RWPE2 (cell line): Measurements from ENCODE around the gene PCCA.

Experiments
- ATAC-seq: fragments of 200-7000 bp; cut with Tn5 transposase; 3 replicates; pipeline ENCODE4 v1.9.1; 2021; ENCODE audit warnings: low read depth
- DNase-seq: peaks from one replicate; pipeline ENCODE4 v3.0.0-alpha.2; 2020; ENCODE audit warnings: low spot score
- H3K27ac ChIP-seq: fragments of 450-650 bp; 2 replicates; pipeline ENCODE4 v1.5.1; 2017; ENCODE audit warnings: mild to moderate bottlenecking; ENCODE audit not compliant: poor library complexity, severe bottlenecking
- H3K27me3 ChIP-seq: fragments of 250-450 bp; sonication (Bioruptor Pico); 2 replicates; pipeline ENCODE4 v1.5.1; 2021; ENCODE audit warnings: mild to moderate bottlenecking, moderate library complexity; ENCODE audit not compliant: insufficient read depth, poor library complexity, severe bottlenecking
- H3K36me3 ChIP-seq: fragments of 250-450 bp; sonication (Bioruptor Pico); 2 replicates; pipeline ENCODE4 v1.5.1; 2020; ENCODE audit warnings: low read depth, mild to moderate bottlenecking, moderate library complexity
- H3K4me1 ChIP-seq: fragments of 250-450 bp; sonication (Bioruptor Pico); 2 replicates; pipeline ENCODE4 v1.5.1; 2021; ENCODE audit warnings: mild to moderate bottlenecking, moderate library complexity; ENCODE audit not compliant: insufficient read depth, poor library complexity, severe bottlenecking
- H3K4me3 ChIP-seq: fragments of 250-450 bp; sonication (Bioruptor Pico); 2 replicates; pipeline ENCODE4 v1.5.1; 2021; ENCODE audit warnings: mild to moderate bottlenecking, moderate library complexity; ENCODE audit not compliant: severe bottlenecking
- H3K9me3 ChIP-seq: fragments of 250-450 bp; sonication (Bioruptor Pico); 2 replicates; pipeline ENCODE4 v1.5.1; 2021; ENCODE audit warnings: mild to moderate bottlenecking, moderate library complexity; ENCODE audit not compliant: severe bottlenecking
- TF ChIP-seq, protein P1 (sequence below): fragments of 450-650 bp; IDR thresholded peaks from one replicate; pipeline ENCODE4 v1.5.1; 2017; ENCODE audit warnings: mild to moderate bottlenecking, moderate library complexity; ENCODE audit not compliant: poor library complexity, severe bottlenecking

Gene PCCA

DNA sequence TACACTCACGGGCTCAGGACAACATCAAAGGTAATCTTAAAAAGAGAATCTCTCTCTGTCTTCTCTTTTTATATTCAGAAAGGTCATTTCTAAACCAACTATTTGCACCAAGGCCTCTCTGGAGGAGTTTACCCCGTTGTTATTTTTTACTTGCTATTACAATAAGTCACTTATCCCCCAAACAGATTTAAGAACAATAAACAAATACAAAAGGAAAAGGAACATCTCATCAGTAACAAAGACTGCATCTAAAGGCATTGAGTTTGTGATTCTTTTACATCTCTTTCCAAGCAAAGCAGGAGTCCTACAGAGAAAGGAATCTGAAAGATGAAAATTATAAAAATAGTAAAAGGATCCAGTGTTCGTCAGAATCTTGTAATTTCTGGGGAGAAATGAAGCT lies 424.3 kb downstream of the PCCA start:
- H3K36me3 ChIP-seq = no peaks in the 10 kb centered on the region; the same call in 1 of the 2 replicates
- ATAC-seq (no peak), DNase-seq (no peak)
- H3K27ac ChIP-seq = no peak overlapping the region
- TF ChIP-seq, protein P1, sequence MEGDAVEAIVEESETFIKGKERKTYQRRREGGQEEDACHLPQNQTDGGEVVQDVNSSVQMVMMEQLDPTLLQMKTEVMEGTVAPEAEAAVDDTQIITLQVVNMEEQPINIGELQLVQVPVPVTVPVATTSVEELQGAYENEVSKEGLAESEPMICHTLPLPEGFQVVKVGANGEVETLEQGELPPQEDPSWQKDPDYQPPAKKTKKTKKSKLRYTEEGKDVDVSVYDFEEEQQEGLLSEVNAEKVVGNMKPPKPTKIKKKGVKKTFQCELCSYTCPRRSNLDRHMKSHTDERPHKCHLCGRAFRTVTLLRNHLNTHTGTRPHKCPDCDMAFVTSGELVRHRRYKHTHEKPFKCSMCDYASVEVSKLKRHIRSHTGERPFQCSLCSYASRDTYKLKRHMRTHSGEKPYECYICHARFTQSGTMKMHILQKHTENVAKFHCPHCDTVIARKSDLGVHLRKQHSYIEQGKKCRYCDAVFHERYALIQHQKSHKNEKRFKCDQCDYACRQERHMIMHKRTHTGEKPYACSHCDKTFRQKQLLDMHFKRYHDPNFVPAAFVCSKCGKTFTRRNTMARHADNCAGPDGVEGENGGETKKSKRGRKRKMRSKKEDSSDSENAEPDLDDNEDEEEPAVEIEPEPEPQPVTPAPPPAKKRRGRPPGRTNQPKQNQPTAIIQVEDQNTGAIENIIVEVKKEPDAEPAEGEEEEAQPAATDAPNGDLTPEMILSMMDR = no peak
- no peaks in the 10 kb centered on the region for H3K9me3 ChIP-seq
- no peak overlapping the region for H3K4me3 ChIP-seq
- H3K4me1 ChIP-seq = no peaks in the 10 kb centered on the region
- no peaks in the 10 kb centered on the region for H3K27me3 ChIP-seq

DNA sequence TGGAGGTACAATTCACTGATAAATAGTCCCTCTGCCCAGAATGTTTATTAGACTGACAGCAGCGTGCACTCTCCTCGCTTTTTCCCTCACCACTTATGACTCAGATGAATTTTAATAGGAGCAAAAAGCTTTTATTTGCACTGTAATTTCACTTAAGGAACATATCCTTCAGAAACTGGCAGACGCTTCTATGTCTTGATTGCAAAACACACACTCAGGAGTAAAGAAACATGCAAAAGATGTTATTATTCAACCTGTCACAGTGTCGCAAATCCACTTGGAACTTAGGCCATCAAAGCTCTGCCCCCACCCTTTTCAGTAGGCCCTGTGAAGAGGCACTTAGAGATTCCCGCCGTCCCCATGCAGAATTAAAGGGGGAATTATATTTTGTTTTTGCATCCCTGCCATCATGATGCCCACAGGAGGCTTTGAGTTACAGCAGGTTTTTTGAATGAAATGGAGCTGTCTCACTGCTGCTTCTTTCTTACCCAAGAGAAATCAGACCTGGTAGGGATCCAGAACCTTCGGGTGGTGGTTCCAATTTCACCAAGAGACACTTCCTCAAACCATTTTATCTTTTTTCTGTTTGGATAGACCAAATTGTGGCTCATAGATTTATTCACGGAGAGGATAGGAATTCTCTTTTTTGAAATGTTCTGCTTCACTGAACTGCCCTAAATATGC lies 425.2 kb downstream of the PCCA start:
- Histone ChIP-seq H3K9me3 (no peaks in the 10 kb centered on the region), H3K27ac (no peak overlapping the region), H3K27me3 (no peaks in the 10 kb centered on the region), H3K4me3 (no peak overlapping the region), H3K36me3 (no peaks in the 10 kb centered on the region; the same call in 1 of the 2 replicates), H3K4me1 (no peaks in the 10 kb centered on the region)
- DNase-seq (no peak), ATAC-seq (no peak)
- TF ChIP-seq, protein P1 = no peak

DNA sequence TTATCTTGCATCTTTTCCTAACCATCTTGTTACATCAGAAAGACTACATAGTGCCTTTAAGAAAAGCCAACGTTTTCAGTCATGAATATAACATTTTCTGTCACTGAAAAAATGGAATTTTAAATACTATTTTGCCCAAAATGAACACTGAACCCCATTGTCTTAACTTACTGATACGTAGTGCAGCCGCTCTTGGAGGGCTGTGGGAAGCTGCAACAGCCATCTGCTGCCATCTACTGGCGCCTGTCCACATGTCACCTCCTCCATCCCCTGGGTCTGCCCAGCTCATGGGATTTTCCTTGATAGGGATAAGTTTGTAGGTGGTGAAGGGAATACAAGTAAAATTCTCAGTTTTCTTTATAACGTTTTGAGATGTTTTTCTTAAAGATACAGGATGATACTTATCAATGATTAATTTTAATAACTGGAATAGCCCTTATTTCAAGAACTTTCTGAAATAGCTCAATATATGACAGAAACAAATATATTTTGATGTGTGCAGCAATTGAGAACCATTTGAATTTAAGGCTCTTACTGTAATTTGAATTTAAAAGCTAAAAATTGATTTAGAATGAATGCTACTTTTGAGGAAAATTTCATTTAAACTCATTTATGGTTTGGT lies 426.0 kb downstream of the PCCA start:
- no peaks in the 10 kb centered on the region for H3K27me3 ChIP-seq
- no peaks in the 10 kb centered on the region; the same call in 1 of the 2 replicates for H3K36me3 ChIP-seq
- no peaks in the 10 kb centered on the region for H3K9me3 ChIP-seq
- H3K4me3 ChIP-seq = no peak overlapping the region
- DNase-seq = no peak
- no peaks in the 10 kb centered on the region for H3K4me1 ChIP-seq
- ATAC-seq = peak; percentile 98
- no peak overlapping the region for H3K27ac ChIP-seq
- TF ChIP-seq, protein P1 = peak; percentile 97

GRCh38 chr13:100515410-100515800 lies 426.5 kb downstream of the PCCA start:
- no peak for ATAC-seq
- Histone ChIP-seq H3K27me3 (no peaks in the 10 kb centered on the region), H3K27ac (no peak overlapping the region), H3K36me3 (no peaks in the 10 kb centered on the region; the same call in 1 of the 2 replicates), H3K4me1 (no peaks in the 10 kb centered on the region), H3K4me3 (no peak overlapping the region), H3K9me3 (no peaks in the 10 kb centered on the region)
- TF ChIP-seq, protein P1 = no peak
- DNase-seq = no peak

DNA sequence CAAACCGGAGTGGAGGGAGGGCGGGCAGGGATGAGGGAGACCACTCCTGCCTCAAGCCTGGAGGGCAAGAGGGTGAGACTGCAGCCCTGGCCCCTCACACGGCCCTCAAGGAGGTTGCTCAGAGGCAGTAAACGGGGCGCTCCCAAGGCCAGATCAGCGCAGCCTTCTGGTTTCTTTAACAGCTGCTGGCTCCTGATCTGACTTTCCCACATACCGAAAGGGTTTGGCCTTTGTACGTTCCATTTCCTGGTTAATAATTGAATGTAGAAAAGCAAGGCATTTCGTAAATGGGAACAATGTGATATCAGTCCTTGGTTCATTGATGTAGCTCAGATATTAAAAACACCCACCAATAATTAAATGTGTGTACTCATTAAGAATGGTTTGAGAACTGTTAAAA lies 428.2 kb downstream of the PCCA start:
- Histone ChIP-seq H3K27ac (no peak overlapping the region), H3K27me3 (no peaks in the 10 kb centered on the region), H3K9me3 (no peaks in the 10 kb centered on the region), H3K4me3 (no peak overlapping the region), H3K4me1 (no peaks in the 10 kb centered on the region), H3K36me3 (no peaks in the 10 kb centered on the region; the same call in 1 of the 2 replicates)
- ATAC-seq = no peak
- TF ChIP-seq, protein P1 = no peak
- no peak for DNase-seq
